HUDEP-2 (cell line): ENCODE data around the gene CDC42SE2.
"Not testable (repeated sequence)": the region's sequence is repeated elsewhere in the genome, so short reads cannot be mapped to it uniquely, and the experiment has no call there.

ENCODE experiments used
- DNase-seq, 76 experiments: peaks; one replicate each; lab custom pipeline; 2025; ENCODE audit not compliant: unreplicated experiment in 76 of 76; lab: John Stamatoyannopoulos, UW

CDC42SE2 gene

GRCh38 chr5:131363811-131364506, 100.1 kb downstream of the CDC42SE2 start:
- DNase-seq, result no peak

GRCh38 chr5:131364507-131365050, 100.7 kb downstream of the CDC42SE2 start:
- no peak for DNase-seq

GRCh38 chr5:131366428-131366827, 102.6 kb downstream of the CDC42SE2 start:
- no peak for DNase-seq

GRCh38 chr5:131367219-131367860, 103.5 kb downstream of the CDC42SE2 start:
- DNase-seq, result no peak

GRCh38 chr5:131368866-131369265, 105.0 kb downstream of the CDC42SE2 start:
- no peak for DNase-seq

GRCh38 chr5:131369558-131369957, 105.7 kb downstream of the CDC42SE2 start:
- DNase-seq, result no peak

- no peak for DNase-seq
Measured at GRCh38 chr5:131371835-131372234, 108.0 kb downstream of the CDC42SE2 start.

GRCh38 chr5:131373265-131373664, 109.4 kb downstream of the CDC42SE2 start:
- DNase-seq, result peak in 68 of 76 experiments; percentile 8 to 83 (median 46)

- DNase-seq, result no peak
Measured at GRCh38 chr5:131375351-131375750, 111.5 kb downstream of the CDC42SE2 start.

- DNase-seq, result no peak
Measured at GRCh38 chr5:131377346-131377745, 113.5 kb downstream of the CDC42SE2 start.

GRCh38 chr5:131377785-131378325, 114.0 kb downstream of the CDC42SE2 start:
- DNase-seq, result no peak

- DNase-seq, result peak in 4 of 76 experiments; percentile 9 to 35 (median 23)
Measured at GRCh38 chr5:131378721-131379541, 115.1 kb downstream of the CDC42SE2 start.

GRCh38 chr5:131379723-131380122, 115.9 kb downstream of the CDC42SE2 start:
- DNase-seq, result peak in 1 of 76 experiments; percentile 30

- DNase-seq, result not testable (repeated sequence)
Measured at GRCh38 chr5:131380238-131380637, 116.4 kb downstream of the CDC42SE2 start.

- no peak for DNase-seq
Measured at GRCh38 chr5:131381021-131381420, 117.2 kb downstream of the CDC42SE2 start.

GRCh38 chr5:131381777-131382176, 117.9 kb downstream of the CDC42SE2 start:
- DNase-seq, result no peak

GRCh38 chr5:131382407-131383395, 118.8 kb downstream of the CDC42SE2 start:
- DNase-seq, result peak in 75 of 76 experiments; percentile 6 to 91 (median 53)

GRCh38 chr5:131384173-131384572, 120.3 kb downstream of the CDC42SE2 start:
- DNase-seq, result peak in 40 of 76 experiments; percentile 2 to 77 (median 40)

- DNase-seq, result peak in 7 of 76 experiments; percentile 14 to 57 (median 28)
Measured at GRCh38 chr5:131384616-131385214, 120.9 kb downstream of the CDC42SE2 start.
